Lung (tissue), 16 donors: Measurements from ENCODE around the gene TDG. TPM values are rescaled to one million over a fixed set of nuclear protein-coding genes. Genes with fewer than 3 reads are reported as not detected.

ENCODE experiments used
- ATAC-seq: fragments of 200-7000 bp; cut with Tn5 transposase; one replicate; pipeline ENCODE4 v1.9.1; 2020; ENCODE audit warnings: moderate number of reproducible peaks; ENCODE audit not compliant: insufficient read depth, low FRiP score
- DNase-seq, 3 donors: peaks; one replicate each; pipeline ENCODE4 v3.0.0-alpha.2; 2013 to 2017
- H3K27ac ChIP-seq, 2 donors: one replicate each; pipeline ENCODE4 v1.5.1; 2013; ENCODE audit warnings: mild to moderate bottlenecking in 2 of 2, moderate library complexity in 2 of 2, control low read depth in 1 of 2, inconsistent platforms in 1 of 2, low read depth in 1 of 2, low read length in 1 of 2
- H3K27me3 ChIP-seq, 3 donors: one replicate each; pipeline ENCODE4 v1.5.1; 2013; ENCODE audit warnings: low read length in 2 of 3; ENCODE audit not compliant: control insufficient read depth in 3 of 3, insufficient read depth in 3 of 3
- H3K36me3 ChIP-seq, 4 donors: one replicate each; pipeline ENCODE4 v1.5.1; 2013; ENCODE audit warnings: low read length in 4 of 4, mild to moderate bottlenecking in 1 of 4, moderate library complexity in 1 of 4; ENCODE audit not compliant: control insufficient read depth in 4 of 4, insufficient read depth in 4 of 4
- H3K4me1 ChIP-seq, 5 donors: one replicate each; pipeline ENCODE4 v1.5.1; 2013; ENCODE audit warnings: low read length in 5 of 5, mild to moderate bottlenecking in 2 of 5, moderate library complexity in 1 of 5; ENCODE audit not compliant: control insufficient read depth in 5 of 5, insufficient read depth in 5 of 5
- H3K4me3 ChIP-seq: one replicate; pipeline ENCODE4 v1.5.1; 2013; ENCODE audit warnings: mild to moderate bottlenecking, control low read depth, moderate library complexity
- H3K9ac ChIP-seq, 2 donors: one replicate each; pipeline ENCODE4 v1.5.1; 2013; ENCODE audit warnings: low read length in 2 of 2, control low read depth in 1 of 2; ENCODE audit not compliant: insufficient read depth in 1 of 2
- H3K9me3 ChIP-seq, 4 donors: one replicate each; pipeline ENCODE4 v1.5.1; 2013; ENCODE audit warnings: low read length in 3 of 4, mild to moderate bottlenecking in 1 of 4, moderate library complexity in 1 of 4; ENCODE audit not compliant: control insufficient read depth in 4 of 4, insufficient read depth in 3 of 4
- WGBS, 2 donors: extraction: QIAGEN DNeasy Blood & Tissue Kit; methylation state at CpG; one replicate each; pipeline ENCODE4 v1.1.7; 2013; 5-methylcytosine and 5-hydroxymethylcytosine counted together
- long read RNA-seq, 5 donors: transcript quantifications; one replicate each; lab custom pipeline, GENCODE V29; 2026
- polyA plus RNA-seq, 2 donors: library from polyadenylated mRNA; stranded (reverse); fragments of 200-250 nt; gene quantifications; one replicate each; pipeline ENCODE4 v1.2.1, GENCODE V29; 2013
- total RNA-seq, 2 donors: library from RNA; depleted of rRNA in 1 of 2; stranded (reverse); fragments of >200 nt in 1 of 2; gene quantifications; one replicate each; pipeline ENCODE4 v1.2.1, GENCODE V29; 2014 to 2021
- TF ChIP-seq, protein P1 (sequence below): IDR thresholded peaks from 2 replicates; pipeline ENCODE4 v1.5.1; 2012; ENCODE audit warnings: mild to moderate bottlenecking; ENCODE audit errors: control extremely low read depth, extremely low read depth
- donor health status: control.
- donor health status: control.
- donor health status: Bipolar disorder and iron deficiency.
- donor health status: healthy.
- donor health status: DM: yes; HTN: yes; CAD: no.

Gene TDG
- total RNA-seq (10 to 100 TPM; 16.9 to 41.0 TPM), polyA plus RNA-seq (10 to 100 TPM; 10.6 to 15.6 TPM)
- long read RNA-seq, donor 1, transcript TDG-208 (3 exons, 1,139 nt): major isoform, 12 of 13 reads
- long read RNA-seq, donor 1, partial matches to known transcripts: 0 of 13 reads
- long read RNA-seq, donor 1, other reads (novel, unspliced or antisense): 0 of 13 reads
- long read RNA-seq, donor 2, transcript TDG-208 (3 exons, 1,139 nt): major isoform, 11 of 13 reads
- long read RNA-seq, donor 2, partial matches to known transcripts: 0 of 13 reads
- long read RNA-seq, donor 2, other reads (novel, unspliced or antisense): 0 of 13 reads
- long read RNA-seq, donor 3, transcript TDG-208 (3 exons, 1,139 nt): major isoform, 7 of 10 reads
- long read RNA-seq, donor 3, partial matches to known transcripts: 0 of 10 reads
- long read RNA-seq, donor 3, other reads (novel, unspliced or antisense): 0 of 10 reads
- long read RNA-seq, donor 4, transcript TDG-208 (3 exons, 1,139 nt): major isoform, 6 of 7 reads
- long read RNA-seq, donor 4, partial matches to known transcripts: 0 of 7 reads
- long read RNA-seq, donor 4, other reads (novel, unspliced or antisense): 0 of 7 reads
- long read RNA-seq, donor 5, transcript TDG-202 (10 exons, 3,251 nt): minor isoform, 7 of 55 reads
- long read RNA-seq, donor 5, transcript TDG-208 (3 exons, 1,139 nt): major isoform, 23 of 55 reads
- long read RNA-seq, donor 5, partial matches to known transcripts: 19 of 55 reads
- long read RNA-seq, donor 5, other reads (novel, unspliced or antisense): 5 of 55 reads

GRCh38 chr12:103965590-103966504 lies at the start of gene TDG:
TSS of gene TDG (plus strand) at chr12:103965872. CDS start at chr12:103966038, 166 bp downstream.
- WGBS, 2 donors: 5 to 7% methylated on average over 58 to 64 of the region's 64 CpGs
- peaks cover 0 to 19% (median 6%) of the 10 kb centered on the region in 5 donors for H3K4me1 ChIP-seq
- H3K9ac ChIP-seq: peak within 1 kb of the TSS; percentile 92 to 99
- H3K4me3 ChIP-seq: peak within 1 kb of the TSS; percentile 92
- no peaks in the 10 kb centered on the region for H3K27me3 ChIP-seq
- H3K9me3 ChIP-seq: no peaks in the 10 kb centered on the region
- TF ChIP-seq, protein P1, sequence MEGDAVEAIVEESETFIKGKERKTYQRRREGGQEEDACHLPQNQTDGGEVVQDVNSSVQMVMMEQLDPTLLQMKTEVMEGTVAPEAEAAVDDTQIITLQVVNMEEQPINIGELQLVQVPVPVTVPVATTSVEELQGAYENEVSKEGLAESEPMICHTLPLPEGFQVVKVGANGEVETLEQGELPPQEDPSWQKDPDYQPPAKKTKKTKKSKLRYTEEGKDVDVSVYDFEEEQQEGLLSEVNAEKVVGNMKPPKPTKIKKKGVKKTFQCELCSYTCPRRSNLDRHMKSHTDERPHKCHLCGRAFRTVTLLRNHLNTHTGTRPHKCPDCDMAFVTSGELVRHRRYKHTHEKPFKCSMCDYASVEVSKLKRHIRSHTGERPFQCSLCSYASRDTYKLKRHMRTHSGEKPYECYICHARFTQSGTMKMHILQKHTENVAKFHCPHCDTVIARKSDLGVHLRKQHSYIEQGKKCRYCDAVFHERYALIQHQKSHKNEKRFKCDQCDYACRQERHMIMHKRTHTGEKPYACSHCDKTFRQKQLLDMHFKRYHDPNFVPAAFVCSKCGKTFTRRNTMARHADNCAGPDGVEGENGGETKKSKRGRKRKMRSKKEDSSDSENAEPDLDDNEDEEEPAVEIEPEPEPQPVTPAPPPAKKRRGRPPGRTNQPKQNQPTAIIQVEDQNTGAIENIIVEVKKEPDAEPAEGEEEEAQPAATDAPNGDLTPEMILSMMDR: no peak
- H3K27ac ChIP-seq: peak within 1 kb of the TSS; percentile 96 to 97
- peak; percentile 99 to 100 (median 100) for DNase-seq
- peak; percentile 96 for ATAC-seq
- H3K36me3 ChIP-seq: peaks cover 0 to 6% (median 0%) of the 10 kb centered on the region in 4 donors

GRCh38 chr12:103917873-103918272 lies 47.8 kb upstream of the TDG start:
- Histone ChIP-seq H3K36me3 (no peaks in the 10 kb centered on the region), H3K27me3 (no peaks in the 10 kb centered on the region), H3K27ac (no peak overlapping the region), H3K4me3 (no peak overlapping the region), H3K9me3 (no peaks in the 10 kb centered on the region), H3K4me1 (no peaks in the 10 kb centered on the region), H3K9ac (no peak overlapping the region)
- DNase-seq (no peak), ATAC-seq (no peak)
- 65 to 78% methylated on average over 3 of the region's 3 CpGs for WGBS, 2 donors
- TF ChIP-seq, protein P1: no peak

- DNase-seq: no peak
- H3K27ac ChIP-seq: no peak overlapping the region
- H3K27me3 ChIP-seq: no peaks in the 10 kb centered on the region
- H3K4me3 ChIP-seq: no peak overlapping the region
- ATAC-seq: no peak
- TF ChIP-seq, protein P1: no peak
- no peak overlapping the region for H3K9ac ChIP-seq
- no peaks in the 10 kb centered on the region for H3K36me3 ChIP-seq
- H3K4me1 ChIP-seq: peaks cover 0 to 8% (median 2%) of the 10 kb centered on the region in 5 donors
- H3K9me3 ChIP-seq: no peaks in the 10 kb centered on the region
- 84% methylated on average over 9 of the region's 9 CpGs for WGBS, 2 donors
These were observed 40.7 kb upstream of the TDG start for GRCh38 chr12:103924761-103925641.
